ENCODE results near the gene ALDH2.

DNA sequence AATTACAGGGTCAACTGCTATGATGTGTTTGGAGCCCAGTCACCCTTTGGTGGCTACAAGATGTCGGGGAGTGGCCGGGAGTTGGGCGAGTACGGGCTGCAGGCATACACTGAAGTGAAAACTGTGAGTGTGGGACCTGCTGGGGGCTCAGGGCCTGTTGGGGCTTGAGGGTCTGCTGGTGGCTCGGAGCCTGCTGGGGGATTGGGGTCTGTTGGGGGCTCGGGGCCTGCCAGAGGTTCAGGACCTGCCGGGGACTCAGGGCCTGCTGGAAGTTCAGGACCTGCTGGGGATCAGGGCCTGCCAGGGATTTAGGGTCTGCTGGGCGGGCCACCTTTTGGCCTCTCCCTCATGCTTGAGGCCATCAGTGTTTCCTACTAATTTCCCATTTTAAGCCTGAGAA lies 37.1 kb downstream of the ALDH2 start:
- TF ChIP-seq, protein P1, sequence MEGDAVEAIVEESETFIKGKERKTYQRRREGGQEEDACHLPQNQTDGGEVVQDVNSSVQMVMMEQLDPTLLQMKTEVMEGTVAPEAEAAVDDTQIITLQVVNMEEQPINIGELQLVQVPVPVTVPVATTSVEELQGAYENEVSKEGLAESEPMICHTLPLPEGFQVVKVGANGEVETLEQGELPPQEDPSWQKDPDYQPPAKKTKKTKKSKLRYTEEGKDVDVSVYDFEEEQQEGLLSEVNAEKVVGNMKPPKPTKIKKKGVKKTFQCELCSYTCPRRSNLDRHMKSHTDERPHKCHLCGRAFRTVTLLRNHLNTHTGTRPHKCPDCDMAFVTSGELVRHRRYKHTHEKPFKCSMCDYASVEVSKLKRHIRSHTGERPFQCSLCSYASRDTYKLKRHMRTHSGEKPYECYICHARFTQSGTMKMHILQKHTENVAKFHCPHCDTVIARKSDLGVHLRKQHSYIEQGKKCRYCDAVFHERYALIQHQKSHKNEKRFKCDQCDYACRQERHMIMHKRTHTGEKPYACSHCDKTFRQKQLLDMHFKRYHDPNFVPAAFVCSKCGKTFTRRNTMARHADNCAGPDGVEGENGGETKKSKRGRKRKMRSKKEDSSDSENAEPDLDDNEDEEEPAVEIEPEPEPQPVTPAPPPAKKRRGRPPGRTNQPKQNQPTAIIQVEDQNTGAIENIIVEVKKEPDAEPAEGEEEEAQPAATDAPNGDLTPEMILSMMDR (IDR thresholded peaks at IDR 0.05): no peak
- TF ChIP-seq EZH2 (IDR thresholded peaks at IDR 0.05; ENCODE audit: borderline replicate concordance, insufficient read depth, low read depth, low read length, poor library complexity, severe bottlenecking): no peak

Data from B cell (primary cell).